HG03159 (cell line): ENCODE measurements around the gene BRCA1.
A peak's percentile ranks its signal among the peaks of the same experiment; 100 is the strongest.
"Not testable (repeated sequence)": the region's sequence is repeated elsewhere in the genome, so short reads cannot be mapped to it uniquely, and the experiment has no call there.

Experiments
- ATAC-seq: cut with Tn5 transposase; IDR thresholded peaks from one replicate; pipeline ENCODE4 v1.9.1; 2021; ENCODE audit warnings: mild to moderate bottlenecking, moderate library complexity; ENCODE audit not compliant: unreplicated experiment

BRCA1 gene

GRCh38 chr17:43006639-43007551 lies 118.3 kb downstream of the BRCA1 start, which contains the start of gene IFI35:
IFI35 (plus strand) TSS chr17:43006784; CDS start chr17:43006948, 164 bp downstream.
- ATAC-seq, result peak; percentile 82

GRCh38 chr17:43003542-43004172 lies 121.5 kb downstream of the BRCA1 start:
- ATAC-seq, result no peak

- not testable (repeated sequence) for ATAC-seq
Measured at GRCh38 chr17:43000894-43001293, 124.3 kb downstream of the BRCA1 start.

GRCh38 chr17:42999003-42999525 lies 126.1 kb downstream of the BRCA1 start:
- no peak for ATAC-seq

GRCh38 chr17:42997984-42998938 lies 126.9 kb downstream of the BRCA1 start, which contains the start of gene RPL27:
RPL27 (plus strand) TSS chr17:42998419; CDS start chr17:42998751, 332 bp downstream.
- ATAC-seq, result peak; percentile 93

GRCh38 chr17:42997390-42997983 lies 127.7 kb downstream of the BRCA1 start:
- ATAC-seq, result no peak
